ENCODE results near the gene SZRD1. TPM values are rescaled to one million over a fixed set of nuclear protein-coding genes. Genes with fewer than 3 reads are reported as not detected.

Gene SZRD1
- polyA plus RNA-seq, 2 of the 4 experiments (the other 2 are of a cell fraction) = 56.8 to 91.9 TPM

GRCh38 chr1:16405441-16405840 lies 38.4 kb downstream of the SZRD1 start (continued):
- TF ChIP-seq CTCF (IDR thresholded peaks at IDR 0.05) (no peak), SREBF2 (IDR thresholded peaks at IDR 0.05) (no peak), ZNF302 (CRISPR knock-in tag; IDR thresholded peaks at IDR 0.05) (no peak), BCL3 (IDR thresholded peaks at IDR 0.05) (no peak), POLR2A (IDR thresholded peaks at IDR 0.05; ENCODE audit: low read length) (no peak), KDM5A (IDR thresholded peaks at IDR 0.05) (no peak), POLR2AphosphoS2 (conservative IDR thresholded peaks at IDR 0.05; ENCODE audit: low read length) (no peak), CHD4 (IDR thresholded peaks at IDR 0.05; ENCODE audit: borderline replicate concordance) (no peak), CHD2 (IDR thresholded peaks at IDR 0.05; ENCODE audit: low read length, partially characterized antibody) (no peak), TFCP2L1 (CRISPR knock-in tag; IDR thresholded peaks at IDR 0.05) (no peak)

GRCh38 chr1:16406868-16407267 lies 39.8 kb downstream of the SZRD1 start:
- FAIRE-seq (no peak), DNase-seq (ENCODE audit: low read depth in 1 of 2, low spot score in 1 of 2) (no peak), ATAC-seq (no peak)
- WGBS (ENCODE audit: missing lambda C conversion rate) = 87% methylated on average over 6 of the region's 9 CpGs
- Histone ChIP-seq H3K27ac (no peak overlapping the region), H3K4me1 (no peaks in the 10 kb centered on the region), H3K4me3 (no peak overlapping the region), H3K9me3 (no peaks in the 10 kb centered on the region), H3K4me2 (no peak overlapping the region)
- ChIA-PET POLR2A (no interaction called here), CTCF (no interaction called here)
- TF ChIP-seq ZC3H11A (IDR thresholded peaks at IDR 0.05) = no peak
- TF ChIP-seq HMGXB4 (CRISPR knock-in tag; IDR thresholded peaks at IDR 0.05; ENCODE audit: borderline replicate concordance) = no peak
- TF ChIP-seq FOXS1 (CRISPR knock-in tag; IDR thresholded peaks at IDR 0.05) = no peak
- no peak for TF ChIP-seq CEBPB (IDR thresholded peaks at IDR 0.05)
- TF ChIP-seq ATOH8 (CRISPR knock-in tag; IDR thresholded peaks at IDR 0.05; ENCODE audit: low read depth) = no peak
- TF ChIP-seq HES2 (IDR thresholded peaks at IDR 0.05) = no peak
- no peak for TF ChIP-seq HDAC2 (IDR thresholded peaks at IDR 0.05)
- no peak for TF ChIP-seq EHF (CRISPR knock-in tag; IDR thresholded peaks at IDR 0.05)
- TF ChIP-seq ZSCAN20 (CRISPR knock-in tag; IDR thresholded peaks at IDR 0.05) = no peak
- TF ChIP-seq USF2 (IDR thresholded peaks at IDR 0.05) = no peak
- no peak for TF ChIP-seq RNF2 (IDR thresholded peaks at IDR 0.05; ENCODE audit: borderline replicate concordance, low read depth)
- no peak for TF ChIP-seq MYC (IDR thresholded peaks at IDR 0.05; ENCODE audit: borderline replicate concordance, low read length)
- no peak for TF ChIP-seq ESRRA (IDR thresholded peaks at IDR 0.05; ENCODE audit: borderline replicate concordance, low read length)
- no peak for TF ChIP-seq MAX (IDR thresholded peaks at IDR 0.05)
- TF ChIP-seq POLR2A (IDR thresholded peaks at IDR 0.05; ENCODE audit: low read length) = no peak
- TF ChIP-seq MAFK (IDR thresholded peaks at IDR 0.05; ENCODE audit: partially characterized antibody) = no peak
- no peak for TF ChIP-seq RFX5 (IDR thresholded peaks at IDR 0.05)
- TF ChIP-seq CBX8 (IDR thresholded peaks at IDR 0.05) = no peak
